CD4-positive, alpha-beta T cell treated with Interleukin-6 at 100 ng/mL for 8 hours (primary cell): ENCODE measurements around the gene KCNK3.
A peak's percentile ranks its signal among the peaks of the same experiment; 100 is the strongest.
"Not testable (repeated sequence)": the region's sequence is repeated elsewhere in the genome, so short reads cannot be mapped to it uniquely, and the experiment has no call there.

Experiments
- DNase-seq: peaks from one replicate; pipeline ENCODE4 v3.0.0-alpha.2; 2020; ENCODE audit warnings: mixed read lengths, low spot score

Gene KCNK3

DNA sequence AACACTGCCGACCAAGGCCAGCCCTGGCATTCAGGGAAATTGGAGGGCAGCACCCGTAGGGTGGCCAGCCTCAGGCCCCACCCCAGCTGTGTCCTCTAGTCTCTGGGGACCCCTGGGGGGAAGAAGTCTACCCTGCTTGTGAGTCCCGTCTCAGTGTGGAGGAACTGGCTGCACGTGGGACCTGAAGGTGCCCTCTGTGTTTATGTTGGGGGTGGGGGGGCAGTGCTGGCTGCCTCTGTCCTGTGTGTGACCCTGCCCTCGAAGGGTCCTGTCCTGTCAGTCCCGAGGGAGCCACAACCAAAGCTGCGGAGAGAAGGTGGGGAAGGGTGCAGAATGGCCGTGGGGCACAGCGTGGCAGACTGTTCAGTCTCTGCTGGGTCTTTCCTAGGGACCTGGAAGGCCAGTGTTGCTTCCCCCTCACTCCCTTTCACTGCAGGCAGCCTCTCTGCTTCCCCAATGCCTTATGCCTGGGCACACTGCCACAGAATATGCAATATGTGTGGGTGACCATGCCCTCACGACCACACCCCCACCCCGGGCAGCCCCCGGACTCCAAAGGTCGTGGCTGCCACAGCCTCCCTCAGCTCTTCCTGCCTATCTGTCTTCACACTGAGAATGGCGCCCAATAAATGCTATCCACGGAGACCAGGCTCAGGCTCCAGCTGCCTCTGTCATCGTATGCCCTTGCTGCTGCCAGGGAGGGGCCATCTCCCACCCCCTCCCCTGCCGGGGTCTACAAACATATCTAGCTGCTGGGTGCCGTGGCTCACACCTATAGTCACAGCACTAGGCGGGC, 38.2 kb downstream of the KCNK3 start:
- no peak for DNase-seq

DNA sequence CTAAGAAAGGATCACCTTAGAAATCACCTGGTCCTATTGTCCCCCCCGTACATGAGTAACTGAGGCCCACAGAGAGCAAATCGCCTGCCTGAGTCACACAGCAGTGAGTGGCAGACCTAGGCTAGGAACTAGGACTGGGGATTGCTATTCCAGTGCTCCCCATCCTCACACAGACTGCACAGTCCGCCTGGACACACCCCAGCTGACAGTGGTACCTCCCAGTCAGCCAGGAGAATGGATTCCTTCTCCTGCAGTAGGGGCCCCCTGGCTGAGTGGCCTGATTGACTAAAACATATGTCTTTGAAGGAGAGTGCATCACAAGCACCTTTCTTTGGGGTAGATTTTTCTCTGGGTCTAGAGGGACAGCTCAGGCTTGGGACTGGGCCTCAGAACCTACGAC, 39.2 kb downstream of the KCNK3 start:
- DNase-seq, result no peak

DNA sequence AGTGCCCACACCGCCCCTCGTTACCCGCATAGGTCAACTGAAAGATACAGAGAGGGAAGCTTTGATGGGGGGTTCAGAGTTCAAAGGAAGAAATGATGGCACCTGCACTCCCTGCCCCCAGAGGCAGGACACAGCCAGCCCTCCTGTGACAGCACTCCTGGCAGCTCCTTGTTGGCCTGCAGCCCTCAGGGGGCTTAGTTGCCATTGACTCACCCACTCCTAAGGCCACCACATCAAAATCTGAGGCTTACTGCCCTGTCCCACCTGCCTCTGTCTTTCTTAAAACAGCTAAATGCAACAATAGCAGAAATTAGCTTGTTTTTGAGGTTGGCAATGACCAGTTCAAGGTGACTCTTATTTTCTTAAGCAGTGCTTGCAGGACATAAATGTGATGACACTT, 39.9 kb downstream of the KCNK3 start:
- DNase-seq, result no peak

DNA sequence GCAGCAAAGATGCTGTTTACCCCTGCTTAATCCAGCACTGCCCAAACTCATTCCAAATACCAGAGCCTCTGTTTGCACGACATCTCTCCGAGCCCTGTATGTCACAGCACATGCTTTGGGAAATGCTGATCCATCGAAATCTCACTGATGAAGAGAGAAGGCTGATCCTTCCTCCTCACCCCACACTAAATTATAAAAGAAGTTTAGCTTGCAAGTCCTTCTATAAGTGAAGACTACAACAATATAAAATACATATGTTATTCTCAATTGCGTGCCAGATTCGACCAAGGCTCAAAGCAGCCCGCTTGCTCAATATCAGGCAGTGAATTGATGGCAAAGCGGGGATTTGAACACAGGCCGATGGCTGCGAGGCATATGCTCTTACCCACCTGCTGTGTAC, 40.9 kb downstream of the KCNK3 start:
- no peak for DNase-seq

DNA sequence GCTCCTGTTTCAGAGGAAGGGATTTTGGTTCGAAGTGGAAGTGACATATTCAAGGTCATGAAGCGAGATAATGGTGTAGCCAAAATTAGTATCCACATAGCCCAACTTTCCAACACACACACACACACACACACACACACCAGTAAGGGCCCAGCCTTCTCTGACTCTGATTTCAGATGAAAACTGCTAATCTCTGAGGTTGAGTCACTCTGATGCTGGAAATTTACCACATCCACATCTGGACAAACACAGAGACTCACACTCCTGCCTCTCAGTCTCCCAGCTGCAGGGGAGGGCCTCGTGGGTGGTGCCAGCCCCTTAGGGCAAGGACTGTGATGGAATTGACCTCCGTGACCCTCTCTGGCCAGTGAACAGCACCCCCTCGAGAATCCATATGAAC, 42.6 kb downstream of the KCNK3 start:
- no peak for DNase-seq

DNA sequence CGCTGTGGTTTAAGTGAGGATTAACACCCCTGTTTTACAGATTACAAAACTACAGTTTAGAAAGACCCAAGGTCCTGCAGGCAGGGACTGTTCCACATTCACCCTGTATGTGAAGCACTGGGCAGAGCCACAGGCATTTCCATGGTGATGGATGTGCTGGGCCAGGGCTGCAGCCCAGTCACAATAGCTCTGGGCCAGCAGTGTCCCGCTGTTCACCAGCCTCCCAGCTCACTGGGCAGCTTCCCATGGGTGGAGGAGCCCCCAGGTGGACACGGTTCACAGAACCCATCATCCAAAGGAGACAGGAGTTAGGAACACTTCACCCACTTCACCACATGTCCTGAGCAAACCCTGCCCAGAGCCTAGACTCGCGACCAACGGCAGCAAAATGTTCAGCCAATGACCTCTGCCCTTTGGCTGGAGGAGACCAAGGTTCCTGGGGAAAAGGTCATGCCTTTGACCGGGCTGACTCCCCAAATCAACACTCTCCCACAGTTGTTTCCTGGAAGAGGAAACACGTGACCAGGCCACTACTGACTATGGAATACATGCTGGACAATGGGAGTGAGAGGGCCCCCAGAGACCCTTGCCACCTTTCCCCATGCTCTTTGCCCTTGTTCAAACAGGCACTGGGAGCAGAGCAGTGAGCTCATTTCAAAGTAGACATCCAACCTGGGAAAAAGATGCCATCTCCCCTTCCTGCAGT, 43.5 kb downstream of the KCNK3 start:
- DNase-seq, result no peak

DNA sequence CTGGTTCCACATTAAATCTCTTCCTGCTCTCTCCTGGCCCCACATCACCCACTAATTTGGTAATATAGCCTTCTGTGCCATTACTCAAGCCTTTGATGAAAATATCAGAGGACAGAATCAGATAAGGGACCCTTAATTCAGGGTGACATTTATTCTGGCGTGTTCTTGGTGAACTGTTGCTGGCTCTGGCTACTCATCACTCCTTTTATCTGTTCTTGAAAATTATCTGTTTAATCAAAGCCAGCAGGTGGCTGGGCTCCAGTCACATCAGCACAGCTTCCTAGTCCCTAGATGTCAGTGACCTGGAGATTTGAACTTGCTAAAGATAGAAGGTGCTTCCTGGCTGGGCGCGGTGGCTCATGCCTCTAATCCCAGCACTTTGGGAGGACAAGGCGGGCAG, 44.7 kb downstream of the KCNK3 start:
- no peak for DNase-seq

DNA sequence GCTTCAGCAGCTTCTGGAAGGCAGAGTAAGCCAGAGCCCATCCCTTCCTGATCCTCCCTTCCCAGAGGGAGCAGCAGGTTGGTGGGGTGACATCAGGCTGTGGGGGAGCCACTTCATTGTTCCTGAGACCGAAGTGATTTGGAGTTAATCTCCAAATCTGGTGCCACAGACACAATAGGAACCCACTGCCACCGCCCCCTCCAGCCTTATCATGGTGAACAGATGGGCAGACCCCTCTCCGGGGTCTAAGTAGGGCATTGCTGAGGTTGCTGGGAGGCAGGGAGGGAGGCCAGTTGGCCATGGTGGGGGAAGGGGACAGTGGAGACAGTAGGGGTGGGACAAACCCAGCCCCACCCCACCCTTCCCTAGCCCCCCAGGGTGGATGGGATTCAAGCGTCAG, 46.0 kb downstream of the KCNK3 start:
- DNase-seq, result no peak

DNA sequence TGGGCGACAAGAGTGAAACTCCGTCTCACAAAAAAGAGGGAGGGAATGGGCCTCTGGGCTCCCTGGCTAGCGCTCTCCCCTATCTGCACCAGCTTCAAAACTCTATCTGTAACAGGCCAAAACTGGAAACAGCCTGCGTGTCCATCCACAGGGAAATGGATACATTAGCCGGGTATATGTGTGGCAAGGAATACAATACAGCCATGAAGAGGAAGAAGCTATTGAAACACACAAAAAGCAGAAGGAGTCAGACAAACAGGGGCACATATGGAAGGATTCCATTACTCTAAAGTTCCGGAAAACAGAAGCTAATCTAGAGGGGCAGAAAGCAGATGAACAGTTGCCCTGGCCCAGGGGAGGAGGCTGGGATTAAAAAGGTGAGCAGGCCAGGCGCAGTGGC, 47.0 kb downstream of the KCNK3 start:
- DNase-seq, result no peak

DNA sequence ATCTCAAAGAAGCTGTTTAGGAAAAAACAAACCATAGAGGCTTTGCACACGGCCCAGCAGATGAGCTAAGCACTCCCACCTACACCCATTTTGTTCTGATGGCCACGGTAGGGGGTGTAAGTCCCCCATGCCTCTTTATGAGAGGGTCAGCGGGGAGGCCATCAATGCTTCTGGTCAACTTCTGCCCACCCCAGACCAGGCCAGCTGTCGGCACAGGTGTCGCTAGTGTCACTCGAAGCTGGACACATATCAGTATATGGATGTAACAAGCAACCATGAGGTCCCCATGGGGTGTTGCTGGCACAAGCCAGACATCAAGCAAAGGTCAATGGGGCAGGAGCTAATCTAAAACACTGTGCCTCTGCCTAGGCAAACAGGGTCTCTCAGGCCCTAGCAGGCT, 47.8 kb downstream of the KCNK3 start:
- no peak for DNase-seq

DNA sequence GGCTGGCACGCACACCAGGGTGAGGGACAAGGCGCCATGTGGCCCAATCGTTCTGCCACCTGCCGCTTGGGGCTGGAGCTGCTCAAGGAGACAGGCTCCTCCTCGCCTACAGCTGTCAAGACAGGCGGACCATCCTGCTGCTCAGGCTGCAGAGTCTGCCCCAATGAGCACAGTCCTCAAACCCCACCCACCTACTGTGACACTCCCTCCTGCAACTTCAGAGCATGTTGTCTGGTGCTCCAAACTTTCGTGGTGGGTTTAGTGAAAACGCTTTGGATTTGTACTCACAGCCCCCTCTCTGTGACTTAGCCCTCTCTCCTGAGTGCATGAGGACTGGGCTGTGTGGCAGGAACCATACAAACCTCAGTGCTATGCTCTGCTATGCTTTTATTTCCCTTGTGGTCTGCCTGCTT, 48.4 kb downstream of the KCNK3 start:
- DNase-seq, result no peak

DNA sequence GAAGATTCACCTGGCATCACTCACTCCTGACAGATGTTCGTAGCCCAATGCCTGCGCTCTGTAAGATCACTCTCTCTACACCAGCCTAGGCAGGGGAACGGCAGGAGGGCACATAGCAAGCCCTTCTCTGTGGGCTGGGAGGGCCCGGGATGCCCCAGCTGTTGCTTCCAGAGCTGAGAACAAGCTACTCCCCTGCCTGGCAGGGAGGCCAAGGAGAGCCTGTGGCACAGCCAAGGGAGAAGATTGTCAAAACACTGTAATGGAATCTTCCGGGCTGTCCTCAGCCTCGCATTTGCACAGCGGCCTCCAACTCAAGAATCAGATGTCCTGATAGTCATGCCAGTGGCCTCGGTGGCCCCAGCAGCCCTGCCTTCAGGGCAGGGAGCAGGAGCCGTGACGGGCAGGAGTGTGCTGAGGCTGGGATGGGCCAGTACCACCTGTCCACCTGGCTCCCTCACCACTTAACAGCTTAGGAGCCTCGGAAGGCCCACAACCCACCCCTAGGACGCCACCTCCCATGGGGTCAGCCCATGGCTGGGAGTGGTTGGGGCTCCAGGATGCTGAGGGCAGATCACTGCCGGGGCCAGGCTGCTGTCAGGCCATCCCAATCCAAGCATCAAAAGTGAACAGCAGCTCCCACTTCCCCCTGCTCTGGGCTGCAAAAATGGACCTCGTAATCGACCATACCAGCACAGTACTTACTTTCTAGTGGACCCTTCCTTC, 49.7 kb downstream of the KCNK3 start:
- DNase-seq, result no peak

DNA sequence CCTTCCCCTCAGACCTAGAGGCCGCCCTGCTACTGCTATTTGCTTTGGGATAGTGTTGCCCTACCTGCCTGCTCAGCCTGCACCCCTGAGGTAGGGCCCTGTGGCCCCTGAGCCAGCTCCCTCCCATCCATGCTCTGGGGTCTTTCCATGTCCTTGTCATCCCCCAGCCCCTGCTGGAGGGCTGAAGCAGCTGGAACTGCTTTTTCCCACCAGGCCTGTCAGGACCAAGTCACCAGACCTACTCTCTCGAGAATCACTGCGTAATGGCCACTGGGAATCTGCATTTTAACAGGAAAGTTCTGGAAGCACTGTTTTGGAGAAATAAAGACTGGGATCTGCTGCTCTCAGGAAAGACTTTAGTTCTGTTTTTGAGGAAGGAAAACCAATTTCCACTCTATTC, 51.3 kb downstream of the KCNK3 start:
- no peak for DNase-seq

DNA sequence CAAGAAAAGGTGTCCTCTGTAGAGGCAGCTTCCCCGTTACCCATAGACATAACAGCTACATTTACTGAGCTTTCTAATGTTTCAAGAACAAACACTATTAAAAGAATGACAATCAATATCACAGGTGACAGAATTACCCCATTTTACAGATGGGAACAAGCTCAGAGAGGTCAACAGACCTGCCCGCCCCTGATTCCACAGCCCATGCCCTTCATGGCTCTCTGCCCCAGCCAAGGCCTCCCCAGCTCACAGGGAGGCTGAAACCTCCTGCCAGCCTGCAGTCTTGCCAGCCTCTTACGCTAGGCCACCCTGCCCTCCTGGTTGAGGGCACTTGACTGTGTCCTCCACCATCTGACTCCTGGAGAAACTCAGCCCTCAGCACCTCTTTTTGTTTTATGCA, 52.4 kb downstream of the KCNK3 start:
- DNase-seq, result no peak

DNA sequence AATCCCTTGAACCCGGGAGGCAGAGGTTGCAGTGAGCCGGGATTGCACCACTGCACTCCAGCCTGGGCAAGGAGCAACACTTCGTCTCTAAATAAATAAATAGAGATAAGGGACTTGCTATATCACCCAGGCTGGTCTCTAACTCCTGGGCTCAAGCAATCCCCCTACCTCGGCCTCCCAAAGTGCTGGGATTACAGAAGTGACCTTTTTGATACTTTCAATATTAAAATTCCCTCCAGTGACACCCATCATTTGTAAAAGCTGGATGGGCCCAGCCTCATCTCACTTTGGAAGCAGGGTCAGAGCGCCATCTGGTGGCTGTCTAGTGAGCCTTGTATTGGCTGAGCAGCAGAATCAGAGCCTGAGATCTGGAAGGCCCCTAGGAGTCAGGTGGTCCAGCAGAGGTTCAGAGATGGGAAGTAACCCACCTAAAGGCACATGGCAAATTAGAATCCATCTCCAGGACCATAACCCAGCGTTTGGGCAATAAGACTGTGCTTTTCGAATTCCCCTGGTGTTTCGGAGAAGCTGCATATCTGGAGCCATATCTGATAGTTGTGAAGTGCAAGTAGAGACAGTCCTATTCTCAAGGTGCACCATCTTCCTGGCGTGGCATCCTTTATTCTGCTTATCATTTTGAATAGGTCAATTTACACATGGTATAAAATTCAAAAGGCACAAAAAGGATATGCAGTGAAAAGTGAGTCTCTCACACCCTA, 53.2 kb downstream of the KCNK3 start:
- DNase-seq, result peak; percentile 65

DNA sequence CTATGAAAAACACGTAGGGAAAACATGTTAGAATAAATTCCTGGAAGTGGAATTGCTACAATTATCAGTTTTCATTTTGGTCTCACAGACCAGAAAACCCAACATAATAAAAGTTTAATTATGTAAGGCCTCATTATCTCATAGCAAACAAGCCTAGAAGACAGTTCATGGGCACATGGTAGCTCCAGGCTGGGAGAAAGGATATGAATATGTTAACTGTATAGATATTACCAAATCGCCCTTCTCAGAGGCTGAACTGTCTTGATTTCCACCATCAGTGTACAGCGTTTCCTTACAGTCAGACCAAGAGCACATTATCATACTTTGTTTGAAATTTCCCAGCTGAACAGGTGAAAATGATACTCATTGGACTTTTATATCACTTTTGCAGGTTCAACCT, 54.4 kb downstream of the KCNK3 start:
- DNase-seq, result no peak

DNA sequence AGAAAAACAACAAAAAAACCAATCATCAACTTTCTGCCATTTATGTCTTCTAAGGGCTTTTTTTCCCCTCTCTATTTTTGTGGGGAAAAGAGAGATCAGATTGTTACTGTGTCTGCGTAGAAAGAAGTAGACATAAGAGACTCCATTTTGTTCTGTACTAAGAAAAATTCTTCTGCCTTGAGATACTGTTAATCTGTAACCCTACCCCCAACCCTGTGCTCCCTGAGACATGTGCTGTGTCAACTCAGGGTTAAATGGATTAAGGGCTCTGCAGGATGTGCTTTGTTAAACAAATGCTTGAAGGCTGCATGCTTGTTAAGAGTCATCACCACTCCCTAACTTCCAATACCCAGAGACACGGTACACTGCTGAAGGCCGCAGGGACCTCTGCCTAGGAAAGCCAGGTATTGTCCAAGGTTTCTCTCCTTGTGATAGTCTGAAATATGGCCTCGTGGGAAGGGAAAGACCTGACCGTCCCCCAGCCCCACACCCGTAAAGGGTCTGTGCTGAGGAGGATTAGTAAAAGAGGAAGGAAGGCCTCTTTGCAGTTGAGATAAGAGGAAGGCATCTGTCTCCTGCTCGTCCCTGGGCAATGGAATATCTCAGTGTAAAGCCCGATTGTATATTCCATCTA, 57.4 kb downstream of the KCNK3 start:
- not testable (repeated sequence) for DNase-seq

DNA sequence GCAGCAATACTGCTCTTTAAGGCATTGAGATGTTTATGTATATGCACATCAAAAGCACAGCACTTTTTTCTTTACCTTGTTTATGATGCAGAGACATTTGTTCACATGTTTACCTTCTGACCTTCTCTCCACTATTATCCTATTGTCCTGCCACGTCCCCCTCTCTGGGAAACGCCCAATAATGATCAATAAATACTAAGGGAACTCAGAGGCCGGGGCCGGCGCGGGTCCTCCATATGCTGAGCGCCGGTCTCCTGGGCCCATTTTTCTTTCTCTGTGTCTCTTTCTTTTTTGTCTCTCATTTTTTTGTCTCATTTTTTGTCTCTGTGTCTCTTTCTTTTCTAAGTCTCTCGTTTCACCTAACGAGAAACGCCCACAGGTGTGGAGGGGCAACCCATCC, 57.9 kb downstream of the KCNK3 start:
- DNase-seq, result not testable (repeated sequence)

DNA sequence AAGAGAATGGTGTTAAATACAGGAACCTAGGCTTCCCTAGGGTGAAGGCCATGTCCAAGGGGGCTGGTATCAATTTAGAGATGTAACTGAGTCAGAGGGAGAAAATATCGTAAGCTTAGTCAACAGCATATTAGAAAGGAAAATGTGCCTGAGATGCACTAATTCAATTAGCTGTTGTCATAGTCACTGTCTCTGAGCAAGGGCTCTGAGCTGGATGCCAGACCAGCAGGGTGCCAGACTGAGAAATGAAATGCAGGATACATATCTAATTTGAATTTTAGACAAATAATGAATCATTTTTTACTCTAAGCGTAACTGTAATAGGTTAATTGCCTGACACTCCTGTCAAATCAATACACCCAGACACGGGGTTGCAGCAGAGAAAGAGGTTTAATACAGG, 60.1 kb downstream of the KCNK3 start:
- DNase-seq, result no peak

DNA sequence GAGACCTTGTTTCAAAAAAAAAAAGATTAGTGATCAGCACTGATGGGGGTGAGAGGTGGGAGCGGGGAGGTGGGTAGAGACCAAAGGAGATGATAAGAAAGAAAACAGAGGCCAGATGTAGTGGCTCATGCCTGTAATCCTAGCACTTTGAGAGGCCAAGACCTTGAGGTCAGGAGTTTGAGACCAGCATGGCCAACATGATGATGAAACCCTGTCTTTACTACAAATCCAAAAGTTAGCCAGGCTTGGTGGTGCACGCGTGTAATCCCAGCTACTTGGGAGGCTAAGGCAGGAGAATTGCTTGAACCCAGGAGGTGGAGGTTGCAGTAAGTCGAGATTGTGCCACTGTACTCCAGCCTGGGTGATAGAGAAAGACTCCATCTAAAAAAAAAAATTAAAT, 62.0 kb downstream of the KCNK3 start:
- DNase-seq, result no peak

DNA sequence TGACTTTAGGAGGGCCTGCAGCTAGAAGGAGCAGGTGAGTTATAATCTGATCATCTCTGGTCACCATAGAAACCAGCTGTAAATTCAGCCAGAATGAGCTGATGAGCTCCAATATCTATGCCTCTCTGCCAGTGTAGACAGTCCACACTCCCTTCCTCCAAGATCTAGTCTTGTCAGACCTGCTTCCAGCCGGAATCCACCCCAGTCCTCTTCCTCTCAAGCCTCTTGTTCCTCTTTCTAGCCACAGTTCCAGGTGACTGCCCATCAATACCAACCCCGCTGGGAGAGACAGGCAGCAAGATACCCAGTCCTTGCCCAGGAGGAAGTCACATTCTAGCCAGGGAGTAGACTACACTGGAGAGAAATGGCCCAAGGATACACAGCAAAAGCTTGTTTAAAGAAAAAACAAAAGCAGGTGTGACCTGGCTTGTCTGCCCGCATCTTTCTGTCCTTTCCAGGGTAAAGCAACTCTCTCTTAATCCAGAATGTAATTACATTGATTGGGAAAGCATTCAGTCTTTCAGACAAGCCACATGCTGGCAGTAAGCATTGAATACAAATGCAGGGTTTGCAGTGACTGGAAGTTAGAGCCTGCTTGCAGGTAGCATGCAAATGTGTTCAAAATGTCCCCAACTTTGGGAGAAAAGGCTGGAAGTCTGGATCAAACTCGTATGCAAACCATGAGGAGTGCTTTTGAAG, 62.6 kb downstream of the KCNK3 start:
- no peak for DNase-seq
